NCI-H2196 (cell line): ENCODE results near the gene CETP.
"Not testable (repeated sequence)": the region's sequence is repeated elsewhere in the genome, so short reads cannot be mapped to it uniquely, and the experiment has no call there.

Experiments used
- DNase-seq: peaks from one replicate; lab custom pipeline; 2025; ENCODE audit not compliant: unreplicated experiment; lab: John Stamatoyannopoulos, UW

Gene CETP

GRCh38 chr16:56953006-56953405 is 8.7 kb upstream of the CETP start:
- no peak for DNase-seq

- DNase-seq: no peak
These were observed 5.7 kb upstream of the CETP start for GRCh38 chr16:56956076-56956475.

- DNase-seq: no peak
These were observed 5.0 kb upstream of the CETP start for GRCh38 chr16:56956756-56957155.

- DNase-seq: no peak
These were observed 969 bp upstream of the CETP start for GRCh38 chr16:56960681-56961281.

GRCh38 chr16:56961386-56961785 is 364 bp upstream of the CETP start:
- no peak for DNase-seq

GRCh38 chr16:56964243-56965148 is 2.7 kb downstream of the CETP start:
- DNase-seq: peak; percentile 0

GRCh38 chr16:56965149-56966092 is 3.7 kb downstream of the CETP start:
- DNase-seq: no peak

GRCh38 chr16:56966093-56966475 is 4.3 kb downstream of the CETP start:
- DNase-seq: no peak

- no peak for DNase-seq
These were observed 6.0 kb downstream of the CETP start for GRCh38 chr16:56967733-56968132.

GRCh38 chr16:56969769-56970168 is 8.0 kb downstream of the CETP start:
- no peak for DNase-seq

GRCh38 chr16:56970934-56971767 is 9.4 kb downstream of the CETP start:
- DNase-seq: no peak

GRCh38 chr16:56971768-56972043 is 10.0 kb downstream of the CETP start:
- DNase-seq: no peak

- DNase-seq: no peak
These were observed 10.9 kb downstream of the CETP start for GRCh38 chr16:56972403-56973293.

- no peak for DNase-seq
These were observed 11.5 kb downstream of the CETP start for GRCh38 chr16:56973294-56973689.

- not testable (repeated sequence) for DNase-seq
These were observed 12.1 kb downstream of the CETP start for GRCh38 chr16:56973899-56974298.

GRCh38 chr16:56974549-56975300 is 13.0 kb downstream of the CETP start:
- no peak for DNase-seq

GRCh38 chr16:56975714-56976113 is 14.0 kb downstream of the CETP start:
- no peak for DNase-seq

- DNase-seq: no peak
These were observed 15.5 kb downstream of the CETP start for GRCh38 chr16:56977216-56977615.

GRCh38 chr16:56977823-56978430 is 16.2 kb downstream of the CETP start:
- no peak for DNase-seq
